Measurements from ENCODE around the gene TAS2R41.

DNA sequence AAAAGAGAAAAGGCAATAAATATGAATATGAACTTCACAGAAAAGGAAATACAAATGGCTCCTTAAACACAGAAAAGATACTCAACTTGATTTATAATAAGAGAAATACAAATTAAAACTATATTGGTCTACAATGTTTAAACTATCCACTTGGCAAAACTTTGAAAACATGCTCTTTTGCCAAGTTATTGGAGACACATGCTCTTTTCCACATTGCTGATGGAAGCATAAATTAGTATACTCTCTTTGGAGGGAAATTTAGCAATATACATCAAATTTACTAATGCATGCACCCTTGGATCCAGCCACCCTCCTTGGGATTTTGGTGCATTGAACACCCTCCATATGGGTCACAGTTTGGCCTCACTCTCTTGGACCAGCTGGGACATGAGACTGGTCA is 26.6 kb upstream of the TAS2R41 start:
- no peak for TF ChIP-seq GATA2 (IDR thresholded peaks at IDR 0.05; ENCODE audit: low read depth, low read length)
- TF ChIP-seq GATA3 (IDR thresholded peaks at IDR 0.05; ENCODE audit: low read depth, low read length) = no peak
